Suprapubic skin (tissue), 4 donors: ENCODE measurements around the gene XG. TPM values are rescaled to one million over a fixed set of nuclear protein-coding genes. Genes with fewer than 3 reads are reported as not detected.
"Not testable (repeated sequence)": the region's sequence is repeated elsewhere in the genome, so short reads cannot be mapped to it uniquely, and the experiment has no call there.

Experiments
- DNase-seq, 2 donors: peaks; one replicate each; pipeline ENCODE4 v3.0.0-alpha.2; 2019; ENCODE audit warnings: low spot score in 2 of 2
- H3K27ac ChIP-seq: fragments of 200-600 bp; sonication (generic); one replicate; pipeline ENCODE4 v1.5.1; 2019
- H3K27me3 ChIP-seq: fragments of 200-600 bp; sonication (generic); one replicate; pipeline ENCODE4 v1.5.1; 2019
- H3K36me3 ChIP-seq: fragments of 200-600 bp; sonication (generic); one replicate; pipeline ENCODE4 v1.5.1; 2019
- H3K4me1 ChIP-seq: fragments of 200-600 bp; sonication (generic); one replicate; pipeline ENCODE4 v1.5.1; 2019
- H3K4me3 ChIP-seq: fragments of 200-600 bp; sonication (generic); one replicate; pipeline ENCODE4 v1.5.1; 2019; ENCODE audit warnings: mild to moderate bottlenecking
- H3K9me3 ChIP-seq: fragments of 200-600 bp; sonication (generic); one replicate; pipeline ENCODE4 v1.5.1; 2019
- CTCF ChIP-seq, 2 donors: fragments of 200-600 bp in 1 of 2; fragments of 450-650 bp in 1 of 2; sonication (generic) in 1 of 2; IDR thresholded peaks; one replicate each; pipeline ENCODE4 v1.5.1; 2016 to 2019; ENCODE audit warnings: antibody characterized with exemption in 2 of 2, mild to moderate bottlenecking in 1 of 2, moderate library complexity in 1 of 2
- EP300 ChIP-seq: sonication (generic); formaldehyde crosslinking; IDR thresholded peaks from one replicate; pipeline ENCODE4 v1.6.1; 2017; ENCODE audit warnings: antibody characterized with exemption
- POLR2A ChIP-seq, 2 donors: fragments of 450-650 bp; IDR thresholded peaks; one replicate each; pipeline ENCODE4 v1.6.1; 2017; ENCODE audit warnings: antibody characterized with exemption in 2 of 2, mild to moderate bottlenecking in 2 of 2, moderate library complexity in 2 of 2
- POLR2AphosphoS5 ChIP-seq, 3 donors: sonication (generic); formaldehyde crosslinking; IDR thresholded peaks; one replicate each; pipeline ENCODE4 v1.6.1; 2017; ENCODE audit warnings: antibody characterized with exemption in 3 of 3
- WGBS: methylation state at CpG from one replicate; pipeline ENCODE4 v1.1.5; 2018; 5-methylcytosine and 5-hydroxymethylcytosine counted together
- total RNA-seq, 4 donors: library from RNA; depleted of rRNA; stranded (reverse); fragments of >200 nt; gene quantifications; one replicate each; pipeline ENCODE4 v1.1.0, GENCODE V29; 2016

The XG gene
- total RNA-seq, 4 donors from 2014 or later: 17.7 to 75.4 (median 38.7) TPM

- DNase-seq: no peak
- 89% methylated on average over 11 of the region's 11 CpGs for WGBS
- H3K4me3 ChIP-seq: no peak overlapping the region
- no peak overlapping the region for H3K27ac ChIP-seq
- peaks cover 67% of the 10 kb centered on the region for H3K36me3 ChIP-seq
- no peaks in the 10 kb centered on the region for H3K27me3 ChIP-seq
- H3K4me1 ChIP-seq: no peaks in the 10 kb centered on the region
- no peaks in the 10 kb centered on the region for H3K9me3 ChIP-seq
- TF ChIP-seq CTCF (IDR thresholded peaks at IDR 0.05): no peak
Measured at GRCh38 chrX:2740672-2741071, 11.2 kb upstream of the XG start.

- no peak overlapping the region for H3K27ac ChIP-seq
- no peak overlapping the region for H3K4me3 ChIP-seq
- TF ChIP-seq POLR2A (IDR thresholded peaks at IDR 0.05) (no peak), EP300 (no peak), CTCF (IDR thresholded peaks at IDR 0.05) (no peak), POLR2AphosphoS5 (IDR thresholded peaks at IDR 0.05) (no peak)
- H3K4me1 ChIP-seq: no peaks in the 10 kb centered on the region
- no peak for DNase-seq
- WGBS: 97% methylated on average over 3 of the region's 3 CpGs
- peaks cover 60% of the 10 kb centered on the region for H3K36me3 ChIP-seq
- H3K9me3 ChIP-seq: no peaks in the 10 kb centered on the region
- H3K27me3 ChIP-seq: no peaks in the 10 kb centered on the region
Measured at GRCh38 chrX:2741386-2741785, 10.5 kb upstream of the XG start.

- H3K36me3 ChIP-seq: peaks cover 21% of the 10 kb centered on the region
- not testable (repeated sequence) for H3K4me3 ChIP-seq, H3K9me3 ChIP-seq, H3K27ac ChIP-seq, H3K27me3 ChIP-seq
- peak in 1 of 2 donors; percentile 26 for DNase-seq
- WGBS: 66% methylated on average over 6 of the region's 6 CpGs
- peaks cover 22% of the 10 kb centered on the region for H3K4me1 ChIP-seq
Measured at GRCh38 chrX:2746250-2746649, 5.6 kb upstream of the XG start.

- peaks cover 6% of the 10 kb centered on the region for H3K36me3 ChIP-seq
- peak in 1 of 2 donors; percentile 24 for DNase-seq
- H3K9me3 ChIP-seq: no peaks in the 10 kb centered on the region
- no peak overlapping the region for H3K4me3 ChIP-seq
- H3K27me3 ChIP-seq: no peaks in the 10 kb centered on the region
- H3K4me1 ChIP-seq: peaks cover 23% of the 10 kb centered on the region
- 38% methylated on average over 8 of the region's 8 CpGs for WGBS
- TF ChIP-seq POLR2A (IDR thresholded peaks at IDR 0.05): no peak
- no peak for TF ChIP-seq EP300
- no peak for TF ChIP-seq POLR2AphosphoS5 (IDR thresholded peaks at IDR 0.05)
- TF ChIP-seq CTCF (IDR thresholded peaks at IDR 0.05): no peak
- no peak overlapping the region for H3K27ac ChIP-seq
Measured at GRCh38 chrX:2748171-2748814, 3.5 kb upstream of the XG start.

- Histone ChIP-seq H3K36me3 (peaks cover under 1% of the 10 kb centered on the region), H3K4me3 (no peak overlapping the region), H3K27ac (no peak overlapping the region), H3K4me1 (peaks cover 23% of the 10 kb centered on the region), H3K27me3 (no peaks in the 10 kb centered on the region), H3K9me3 (no peaks in the 10 kb centered on the region)
- no peak for TF ChIP-seq POLR2A (IDR thresholded peaks at IDR 0.05)
- no peak for TF ChIP-seq EP300
- TF ChIP-seq POLR2AphosphoS5 (IDR thresholded peaks at IDR 0.05): no peak
- TF ChIP-seq CTCF (IDR thresholded peaks at IDR 0.05): no peak
- no peak for DNase-seq
- 13% methylated on average over 1 of the region's 1 CpG for WGBS
Measured at GRCh38 chrX:2748815-2749188, 3.0 kb upstream of the XG start.

GRCh38 chrX:2751291-2751690 is 549 bp upstream of the XG start:
- Histone ChIP-seq H3K36me3 (no peaks in the 10 kb centered on the region), H3K27ac (peak overlapping the region; percentile 79), H3K4me3 (no peak overlapping the region), H3K4me1 (peaks cover 23% of the 10 kb centered on the region), H3K9me3 (no peaks in the 10 kb centered on the region), H3K27me3 (no peaks in the 10 kb centered on the region)
- WGBS: 18% methylated on average over 3 of the region's 3 CpGs
- DNase-seq: no peak
- no peak for TF ChIP-seq POLR2A (IDR thresholded peaks at IDR 0.05)
- TF ChIP-seq POLR2AphosphoS5 (IDR thresholded peaks at IDR 0.05): no peak
- no peak for TF ChIP-seq EP300
- no peak for TF ChIP-seq CTCF (IDR thresholded peaks at IDR 0.05)

GRCh38 chrX:2752441-2752840 is 601 bp downstream of the XG start:
- Histone ChIP-seq H3K4me1 (peaks cover 22% of the 10 kb centered on the region), H3K27ac (peak overlapping the region; percentile 79), H3K4me3 (peak overlapping the region; percentile 41)
- H3K9me3 ChIP-seq, H3K36me3 ChIP-seq, DNase-seq, H3K27me3 ChIP-seq: not testable (repeated sequence)
- WGBS: 33% methylated on average over 7 of the region's 7 CpGs

- not testable (repeated sequence) for H3K36me3 ChIP-seq, H3K4me3 ChIP-seq, H3K9me3 ChIP-seq, H3K4me1 ChIP-seq, H3K27ac ChIP-seq, DNase-seq, H3K27me3 ChIP-seq
- 79% methylated on average over 5 of the region's 5 CpGs for WGBS
Measured at GRCh38 chrX:2755163-2755715, 3.4 kb downstream of the XG start.
